Measurements from ENCODE around the gene DNAI7.

GRCh38 chr12:25074954-25075353 lies 120.0 kb downstream of the DNAI7 start:
- TF ChIP-seq TAF1 (IDR thresholded peaks at IDR 0.05; ENCODE audit: borderline replicate concordance, low read depth, low read length) (no peak), POLR2AphosphoS5 (IDR thresholded peaks at IDR 0.05; ENCODE audit: low read depth, low read length) (no peak), POLR2A (IDR thresholded peaks at IDR 0.05; ENCODE audit: low read depth, low read length) (no peak)

All from GM12892 (cell line).